GM18861 (cell line): ENCODE data around the gene PDE4DIP.
"Not testable (repeated sequence)": the region's sequence is repeated elsewhere in the genome, so short reads cannot be mapped to it uniquely, and the experiment has no call there.

Experiments used
- ATAC-seq: cut with Tn5 transposase; IDR thresholded peaks from one replicate; pipeline ENCODE4 v1.9.1; 2021; ENCODE audit not compliant: unreplicated experiment

Gene PDE4DIP

DNA sequence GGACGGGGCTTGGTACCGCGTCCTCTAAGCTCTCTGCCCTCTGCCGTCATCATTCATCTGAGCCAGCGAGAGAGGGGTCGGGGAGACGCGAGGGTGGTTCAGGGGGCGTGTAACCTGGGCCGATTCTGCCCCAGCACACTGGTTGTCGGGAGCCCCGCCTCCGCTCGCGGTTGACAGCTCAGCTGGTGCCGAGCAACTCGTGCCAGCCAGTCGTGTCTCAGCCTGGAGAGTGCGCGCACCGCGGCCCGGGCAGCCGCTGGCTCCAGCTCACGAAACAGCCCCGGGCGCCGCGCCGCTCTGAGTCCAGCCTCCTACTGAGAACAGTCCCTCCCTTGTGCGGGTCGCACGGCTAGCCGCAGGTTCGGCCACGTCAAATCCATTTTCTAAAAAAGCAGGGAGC is at the start of gene PDE4DIP:
Gene PDE4DIP (plus strand): TSS at position 209 of the 400 bp plus-strand sequence. CDS start 347 bp downstream, outside the sequence.
- not testable (repeated sequence) for ATAC-seq

- not testable (repeated sequence) for ATAC-seq
These were observed 35.8 kb upstream of the PDE4DIP start for GRCh38 chr1:148808268-148808928.

DNA sequence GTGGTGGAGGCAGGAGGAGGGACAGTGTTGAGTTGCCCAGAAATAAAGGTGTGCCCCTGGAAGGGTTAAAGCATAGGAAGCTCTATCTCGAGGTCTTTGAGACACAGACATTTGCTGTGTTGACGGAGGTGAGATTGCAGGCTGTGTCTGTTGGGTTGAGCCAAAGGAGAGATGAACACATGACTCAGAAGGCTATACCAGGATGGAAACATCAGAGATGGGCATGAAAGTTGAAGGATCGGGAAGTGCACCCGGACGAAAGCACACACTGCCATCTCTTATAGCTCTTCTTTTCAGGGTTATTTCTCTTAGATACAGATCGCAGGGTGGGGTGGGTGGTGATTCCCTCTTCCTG is 35.3 kb upstream of the PDE4DIP start:
- not testable (repeated sequence) for ATAC-seq

DNA sequence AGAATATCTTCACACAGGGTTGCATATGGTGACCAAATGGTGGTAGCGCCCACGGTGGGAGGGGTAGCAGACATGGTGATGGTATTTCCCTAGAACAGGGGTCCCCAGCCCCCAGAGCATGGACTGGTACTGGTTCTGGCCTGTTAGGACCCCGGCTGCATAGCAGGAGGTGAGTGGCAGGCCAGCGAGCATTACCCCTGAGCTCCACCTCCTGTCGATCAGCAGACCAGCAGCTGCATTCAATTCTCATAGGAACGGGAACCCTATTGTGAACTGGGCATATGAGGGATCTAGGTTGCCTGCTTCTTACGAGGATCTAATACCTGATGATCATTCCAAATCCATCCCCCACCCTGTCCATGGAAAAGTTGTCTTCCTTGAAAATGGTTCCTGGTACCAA is 22.0 kb upstream of the PDE4DIP start:
- ATAC-seq, result not testable (repeated sequence)

DNA sequence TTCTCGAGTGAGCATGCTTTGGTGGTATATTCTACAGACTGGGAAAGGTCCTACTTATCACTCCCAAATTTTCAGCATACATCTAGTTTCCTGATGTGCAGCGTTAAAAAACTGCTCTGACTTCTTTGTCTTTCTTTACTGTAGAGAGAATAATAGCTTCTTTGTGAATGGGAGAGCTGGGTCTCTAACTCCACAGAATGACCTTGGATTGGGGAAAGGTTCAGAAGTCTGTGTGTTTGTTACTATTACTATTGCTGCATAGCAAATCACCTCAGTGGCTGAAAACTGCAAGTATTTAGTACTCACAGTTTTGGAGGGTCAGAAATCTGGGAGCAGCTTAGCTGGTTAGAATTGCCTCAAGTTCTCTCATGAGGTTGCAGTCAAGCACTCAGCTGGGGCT is 20.4 kb upstream of the PDE4DIP start:
- ATAC-seq, result not testable (repeated sequence)

DNA sequence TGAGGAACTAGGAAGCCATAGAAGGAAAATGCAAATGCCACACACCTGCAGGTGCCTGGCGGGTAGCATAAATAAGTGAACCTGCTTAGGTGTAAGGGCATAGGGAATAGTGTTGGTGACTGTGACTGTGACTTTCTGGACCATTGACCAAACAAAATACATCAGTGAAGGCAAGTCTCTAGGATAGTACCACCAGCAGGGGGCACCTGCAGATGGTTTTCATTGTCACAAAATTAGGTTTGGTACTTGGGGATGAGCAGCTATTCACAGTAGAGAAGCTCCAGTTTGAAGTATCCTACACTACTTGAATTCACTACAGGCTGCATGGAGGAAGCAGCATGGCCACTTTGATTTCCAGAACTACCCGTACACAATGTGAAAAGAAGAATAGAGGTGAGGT is 19.2 kb upstream of the PDE4DIP start:
- not testable (repeated sequence) for ATAC-seq

GRCh38 chr1:148828531-148828930 is 15.7 kb upstream of the PDE4DIP start:
- ATAC-seq, result not testable (repeated sequence)

- ATAC-seq, result not testable (repeated sequence)
These were observed 15.3 kb upstream of the PDE4DIP start for GRCh38 chr1:148828962-148829361.

GRCh38 chr1:148829365-148829764 is 14.9 kb upstream of the PDE4DIP start:
- not testable (repeated sequence) for ATAC-seq

DNA sequence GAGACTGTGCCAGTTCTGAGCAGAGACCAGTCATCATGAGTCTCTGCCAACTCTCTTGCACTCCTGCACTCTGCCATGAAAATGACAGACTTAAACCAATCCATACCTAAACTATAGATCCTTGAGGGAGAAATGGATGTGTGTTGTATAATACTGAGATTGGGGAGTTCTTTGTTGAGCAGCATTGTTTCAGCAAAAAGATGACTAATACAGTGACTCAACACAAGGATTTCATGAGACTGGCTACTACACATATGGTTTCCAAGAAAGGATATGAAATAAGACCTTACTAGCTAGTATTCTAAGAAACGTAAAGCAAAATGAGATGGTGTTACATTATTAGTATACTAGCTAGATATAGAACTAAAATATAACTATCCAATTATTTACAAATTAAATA is 3.0 kb upstream of the PDE4DIP start:
- ATAC-seq, result not testable (repeated sequence)

- not testable (repeated sequence) for ATAC-seq
These were observed 423 bp downstream of the PDE4DIP start for GRCh38 chr1:148844651-148845050.

- not testable (repeated sequence) for ATAC-seq
These were observed 840 bp downstream of the PDE4DIP start for GRCh38 chr1:148845068-148845467.

DNA sequence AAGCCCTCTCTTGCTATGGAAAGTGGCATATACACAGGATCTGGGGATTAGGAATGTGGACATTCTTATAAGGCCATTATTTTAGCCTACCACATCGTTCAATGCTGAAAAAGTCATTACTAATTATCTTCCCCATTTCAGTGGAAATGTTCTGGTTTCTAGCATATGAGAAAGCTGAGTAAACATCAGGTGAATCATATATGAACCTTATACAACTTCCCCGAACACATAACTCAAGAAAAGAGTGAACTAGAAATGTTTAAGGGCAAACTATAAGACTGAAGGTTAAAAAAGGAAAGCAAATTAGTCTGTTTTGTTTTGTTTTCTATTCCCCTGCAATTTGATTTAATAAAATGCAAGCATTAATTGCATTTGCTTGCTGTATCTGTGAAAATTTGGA is 6.1 kb downstream of the PDE4DIP start:
- not testable (repeated sequence) for ATAC-seq

DNA sequence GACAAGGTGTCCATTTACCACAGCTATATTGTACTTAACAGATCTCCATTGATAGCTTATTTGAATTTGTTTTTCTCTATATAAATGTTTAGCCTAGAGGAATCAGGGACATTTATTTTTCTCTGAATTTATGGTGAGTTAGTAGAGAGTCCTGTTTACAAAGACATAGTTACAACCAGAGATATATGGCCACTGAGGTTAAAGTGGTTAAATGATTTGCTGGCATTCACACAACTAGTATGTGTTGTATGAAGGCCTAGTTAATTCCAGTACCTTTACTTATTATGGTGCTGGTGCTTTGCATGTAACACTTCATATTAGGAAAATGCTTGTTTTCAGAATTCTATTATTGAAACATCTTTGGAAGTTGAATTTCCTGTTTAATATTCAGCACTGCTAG is 6.6 kb downstream of the PDE4DIP start:
- not testable (repeated sequence) for ATAC-seq

GRCh38 chr1:148851684-148852083 is 7.5 kb downstream of the PDE4DIP start:
- not testable (repeated sequence) for ATAC-seq

GRCh38 chr1:148853363-148853762 is 9.1 kb downstream of the PDE4DIP start:
- ATAC-seq, result not testable (repeated sequence)

DNA sequence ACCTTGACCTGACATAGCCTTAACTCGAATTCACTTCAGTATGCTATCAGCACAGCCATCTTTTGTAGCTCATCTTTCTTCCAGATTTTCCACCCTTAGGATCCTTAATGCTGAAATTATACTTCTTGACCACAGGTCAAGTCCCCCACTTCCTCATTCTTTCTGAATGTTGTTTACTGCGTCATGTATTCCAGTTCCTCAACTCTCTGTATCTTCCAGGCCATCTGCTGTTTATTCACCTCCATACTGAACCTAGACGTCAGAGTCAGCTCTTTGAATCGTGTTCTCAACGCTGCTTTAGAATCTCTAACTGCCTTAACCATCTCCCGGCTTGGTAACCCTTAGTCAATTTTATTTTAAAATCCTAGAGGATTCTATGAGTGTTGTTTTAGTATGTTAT is 9.8 kb downstream of the PDE4DIP start:
- ATAC-seq, result not testable (repeated sequence)

GRCh38 chr1:148855367-148855766 is 11.1 kb downstream of the PDE4DIP start:
- not testable (repeated sequence) for ATAC-seq

GRCh38 chr1:148860049-148860448 is 15.8 kb downstream of the PDE4DIP start:
- ATAC-seq, result not testable (repeated sequence)

DNA sequence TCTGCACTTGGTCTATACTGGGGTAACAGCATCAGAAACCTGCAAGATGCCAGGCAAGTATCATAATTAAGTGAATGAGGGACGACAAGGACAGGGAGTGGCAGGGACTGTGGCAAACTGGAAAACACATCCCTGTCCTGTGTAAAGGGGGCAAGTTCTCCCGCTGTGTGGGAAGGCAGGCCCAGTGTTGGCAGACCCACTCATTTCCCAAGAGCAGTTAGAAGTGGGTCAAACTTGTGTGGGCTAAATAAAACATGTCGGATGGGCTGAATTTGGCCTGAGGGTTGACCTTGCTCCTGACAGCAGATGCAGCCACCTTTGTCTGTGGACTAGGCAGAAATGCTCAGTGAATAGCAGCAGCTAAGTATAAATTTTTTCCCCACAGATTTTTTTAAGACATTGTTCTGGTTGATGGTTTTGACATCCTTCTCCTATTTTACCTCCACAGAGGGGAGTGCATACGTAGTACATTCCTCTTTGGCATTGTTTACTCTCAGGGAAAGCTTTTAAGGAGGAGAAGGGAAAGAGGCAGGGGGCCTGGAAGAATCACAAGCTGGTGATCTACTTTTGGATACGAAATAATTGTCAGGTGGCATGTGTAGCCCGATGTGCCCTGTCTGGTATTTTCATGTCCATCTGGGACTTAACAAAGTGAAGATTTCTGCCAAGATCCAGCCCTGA is 16.5 kb downstream of the PDE4DIP start:
- not testable (repeated sequence) for ATAC-seq

DNA sequence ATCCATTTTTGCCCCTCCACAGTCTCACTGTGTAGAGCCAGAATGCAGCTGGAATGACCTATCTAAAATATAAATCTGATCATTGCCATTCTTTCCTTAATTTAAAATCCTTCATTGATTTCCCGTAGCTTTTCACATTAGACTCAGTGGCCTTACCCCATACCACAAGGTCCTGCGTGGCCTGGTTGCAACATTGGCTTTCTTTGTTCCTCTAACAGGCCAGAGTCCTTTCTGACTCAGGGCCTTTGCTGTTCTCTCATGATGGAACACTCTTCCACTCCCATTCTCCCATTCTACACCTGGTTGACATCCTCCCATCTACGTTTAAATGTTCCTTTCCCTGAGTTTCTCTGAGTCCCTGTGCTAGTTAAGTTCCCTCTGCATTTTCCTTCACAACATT is 18.4 kb downstream of the PDE4DIP start:
- not testable (repeated sequence) for ATAC-seq

GRCh38 chr1:148868924-148869633 is 24.9 kb downstream of the PDE4DIP start:
- ATAC-seq, result not testable (repeated sequence)
